ENCODE data around the gene CXCL11.

DNA sequence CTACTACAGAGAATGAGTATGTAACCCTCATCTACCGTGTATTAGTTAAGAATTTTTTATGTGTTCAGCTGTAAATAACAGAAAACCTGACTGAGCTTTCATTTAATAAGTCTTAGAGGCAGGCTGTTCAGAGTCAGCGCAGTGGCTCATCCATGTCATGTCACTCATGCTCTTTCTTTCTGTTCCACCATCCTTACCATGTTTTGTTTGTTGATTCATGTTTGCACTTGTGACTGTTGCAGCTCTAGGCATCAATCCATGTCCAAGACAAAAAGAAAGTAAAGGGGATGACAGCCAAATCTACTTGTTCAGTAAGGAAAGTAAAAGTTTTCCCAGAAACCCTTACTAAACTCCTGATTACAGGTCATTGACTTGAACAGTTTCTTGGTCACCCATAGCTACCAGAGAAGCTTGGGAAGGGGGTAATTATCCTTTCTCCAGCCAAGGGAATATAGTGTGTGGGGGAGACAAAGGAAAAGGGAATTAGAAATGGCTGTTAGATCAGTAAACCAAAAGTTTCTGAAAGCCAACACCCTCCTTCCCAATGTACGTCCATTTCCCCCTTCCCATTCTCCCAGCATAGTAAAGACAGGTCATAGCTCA is 47.6 kb upstream of the CXCL11 start:
- no peak for TF ChIP-seq EP300 (IDR thresholded peaks at IDR 0.05; ENCODE audit: low read length)
- no peak for TF ChIP-seq BRCA1 (IDR thresholded peaks at IDR 0.05)
- TF ChIP-seq BRCA1 (CRISPR knock-in tag; IDR thresholded peaks at IDR 0.05) = no peak
